Immature natural killer cell (primary cell): ENCODE data around the gene UBQLNL. TPM values are rescaled to one million over a fixed set of nuclear protein-coding genes. Genes with fewer than 3 reads are reported as not detected.

ENCODE experiments used
- DNase-seq, 3 donors: peaks; one replicate each; pipeline ENCODE4 v3.0.0; 2022; ENCODE audit warnings: mixed read lengths in 1 of 3
- H3K27ac Mint-ChIP-seq, 6 donors: one replicate each; pipeline ENCODE4 v1.8.0; 2020; ENCODE audit warnings: mixed read lengths in 6 of 6, mild to moderate bottlenecking in 5 of 6, inconsistent platforms in 4 of 6, moderate library complexity in 3 of 6
- H3K27me3 Mint-ChIP-seq, 3 donors: one replicate each; pipeline ENCODE4 v1.8.0; 2020 to 2021; ENCODE audit warnings: low read depth in 3 of 3, mild to moderate bottlenecking in 3 of 3, mixed read lengths in 3 of 3, moderate library complexity in 3 of 3, inconsistent platforms in 1 of 3
- H3K36me3 Mint-ChIP-seq, 3 donors: one replicate each; pipeline ENCODE4 v1.8.0; 2020; ENCODE audit warnings: mixed read lengths in 3 of 3, inconsistent platforms in 2 of 3, mild to moderate bottlenecking in 2 of 3
- H3K4me1 Mint-ChIP-seq, 2 donors: one replicate each; pipeline ENCODE4 v1.8.0; 2020; ENCODE audit warnings: inconsistent platforms in 2 of 2, mild to moderate bottlenecking in 2 of 2, mixed read lengths in 2 of 2, moderate library complexity in 1 of 2
- H3K4me3 Mint-ChIP-seq, 5 donors: one replicate each; pipeline ENCODE4 v1.8.0; 2020; ENCODE audit warnings: mild to moderate bottlenecking in 5 of 5, mixed read lengths in 5 of 5, inconsistent platforms in 3 of 5, moderate library complexity in 3 of 5
- H3K9me3 Mint-ChIP-seq, 6 donors: one replicate each; pipeline ENCODE4 v1.8.0; 2020; ENCODE audit warnings: mild to moderate bottlenecking in 6 of 6, mixed read lengths in 6 of 6, inconsistent platforms in 4 of 6, moderate library complexity in 3 of 6
- polyA plus RNA-seq, 3 donors: library from polyadenylated mRNA; unstranded; fragments of 300-500 nt; fragmentation: Illumina TruSeq; gene quantifications; one replicate each; pipeline ENCODE4 v1.2.3, GENCODE V29; 2021

The UBQLNL gene
- polyA plus RNA-seq, 3 donors from 2014 or later: not detected

DNA sequence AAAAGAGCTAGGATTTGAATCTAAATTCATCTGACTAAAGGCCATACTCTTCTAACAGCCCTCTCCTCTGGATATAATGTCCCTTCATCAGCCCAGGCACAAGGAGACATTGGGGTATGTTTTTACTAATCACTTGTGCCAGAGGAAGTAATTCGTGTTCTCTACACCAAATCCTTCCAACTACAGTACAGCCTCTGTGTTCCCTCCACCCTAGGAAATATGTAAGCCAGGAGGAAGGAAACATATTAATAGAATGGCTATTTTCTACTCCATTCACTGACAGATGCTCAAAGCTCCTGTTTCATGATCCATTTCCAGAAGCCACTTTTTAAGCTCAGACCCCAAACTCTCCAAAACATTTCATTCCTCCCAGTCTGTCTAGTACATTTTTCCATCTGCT is 12.0 kb upstream of the UBQLNL start:
- DNase-seq: no peak
- Mint-ChIP-seq H3K27me3 (peaks cover 2 to 4% (median 4%) of the 10 kb centered on the region in 3 donors), H3K36me3 (no peaks in the 10 kb centered on the region), H3K4me3 (no peak overlapping the region), H3K4me1 (no peaks in the 10 kb centered on the region), H3K27ac (no peak overlapping the region), H3K9me3 (no peaks in the 10 kb centered on the region)

DNA sequence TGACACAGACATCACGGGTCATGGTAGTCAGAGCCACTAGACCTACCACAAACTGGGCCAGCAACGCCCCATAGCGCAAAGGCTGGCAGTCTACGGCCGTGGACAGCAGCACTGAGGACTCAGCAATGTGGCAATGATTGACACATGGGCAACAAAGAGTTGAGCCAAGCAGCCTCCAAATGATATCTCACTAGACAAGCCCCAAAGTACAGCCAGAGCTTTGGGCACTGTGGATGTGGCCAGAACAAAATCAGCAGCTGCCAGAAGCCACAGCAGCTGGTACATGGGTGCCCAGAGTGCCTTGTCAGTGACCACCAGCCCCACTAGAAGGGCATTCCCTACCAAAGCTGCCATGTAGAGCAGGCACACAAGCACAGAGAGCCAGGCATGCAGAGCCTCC is 11.2 kb upstream of the UBQLNL start:
- Mint-ChIP-seq H3K9me3 (no peaks in the 10 kb centered on the region), H3K36me3 (no peaks in the 10 kb centered on the region), H3K27ac (no peak overlapping the region), H3K4me3 (no peak overlapping the region), H3K27me3 (peaks cover 2 to 4% (median 4%) of the 10 kb centered on the region in 3 donors), H3K4me1 (no peaks in the 10 kb centered on the region)
- DNase-seq: no peak

DNA sequence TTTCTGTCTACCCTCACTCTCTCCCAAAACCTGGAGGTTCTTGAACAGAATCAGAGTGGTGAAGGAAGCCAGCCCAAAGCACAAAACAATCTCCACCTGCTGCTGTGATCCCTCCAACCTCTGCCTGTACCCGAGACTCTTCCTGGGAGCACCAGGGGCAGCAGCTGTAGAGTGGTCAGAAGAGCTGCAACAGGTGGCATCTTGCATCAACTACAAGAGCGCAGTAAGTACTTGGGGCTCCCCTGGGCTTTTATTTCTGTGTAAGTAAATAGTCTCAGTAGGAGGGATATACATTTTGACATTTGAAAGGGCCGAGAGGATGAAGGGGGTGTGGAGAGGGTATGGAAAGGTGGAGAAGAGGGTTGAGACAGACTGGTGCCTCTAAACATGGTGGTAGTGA is 8.3 kb upstream of the UBQLNL start:
- no peaks in the 10 kb centered on the region for H3K4me1 Mint-ChIP-seq
- DNase-seq: no peak
- H3K36me3 Mint-ChIP-seq: no peaks in the 10 kb centered on the region
- H3K9me3 Mint-ChIP-seq: no peaks in the 10 kb centered on the region
- H3K27me3 Mint-ChIP-seq: peaks cover 2 to 4% (median 4%) of the 10 kb centered on the region in 3 donors
- no peak overlapping the region for H3K27ac Mint-ChIP-seq
- H3K4me3 Mint-ChIP-seq: no peak overlapping the region

DNA sequence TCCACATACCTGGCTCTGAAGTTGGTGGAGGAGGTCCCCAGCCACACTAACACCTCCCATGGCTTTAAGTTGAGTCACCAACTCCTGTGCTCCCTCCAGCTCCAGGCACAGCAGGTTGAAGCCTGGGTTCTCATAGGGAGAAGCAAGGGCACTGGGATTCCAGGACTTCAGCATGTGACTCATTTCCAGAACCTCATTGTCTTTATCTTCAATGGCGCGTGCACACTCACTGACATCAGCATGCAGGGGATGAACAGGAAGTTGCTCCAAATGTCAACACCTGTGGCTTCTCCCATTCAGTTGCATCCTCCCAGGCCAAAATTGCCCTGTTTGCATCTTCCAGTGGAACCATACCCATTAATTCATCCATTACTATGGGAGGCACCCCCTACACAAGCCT is 5.8 kb upstream of the UBQLNL start:
- H3K27me3 Mint-ChIP-seq: peaks cover 0 to 4% (median 2%) of the 10 kb centered on the region in 3 donors
- H3K36me3 Mint-ChIP-seq: no peaks in the 10 kb centered on the region

DNA sequence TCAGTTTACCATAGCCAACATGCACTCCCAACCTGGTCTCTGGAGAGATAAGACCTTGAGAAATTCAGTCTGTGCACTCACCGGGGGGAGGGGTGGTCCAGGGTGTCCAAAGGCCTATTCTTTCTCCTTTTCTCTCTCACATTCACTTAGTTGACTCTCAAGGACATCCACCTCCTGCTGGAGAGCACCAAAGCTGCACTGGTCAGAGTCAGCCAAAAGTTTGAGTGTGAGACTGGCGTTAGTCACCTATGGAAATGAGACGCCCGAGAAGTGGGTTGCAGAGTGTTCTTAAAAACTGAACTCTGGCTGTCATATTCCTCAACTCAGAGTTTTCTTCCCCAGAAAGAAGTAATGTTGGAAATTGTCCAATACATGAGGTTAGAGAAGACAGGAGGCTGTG is 5.0 kb upstream of the UBQLNL start:
- H3K36me3 Mint-ChIP-seq: no peaks in the 10 kb centered on the region
- H3K27ac Mint-ChIP-seq: no peak overlapping the region
- peaks cover 0 to 4% (median 0%) of the 10 kb centered on the region in 3 donors for H3K27me3 Mint-ChIP-seq
- H3K4me3 Mint-ChIP-seq: no peak overlapping the region
- H3K4me1 Mint-ChIP-seq: no peaks in the 10 kb centered on the region
- DNase-seq: no peak
- H3K9me3 Mint-ChIP-seq: peaks cover 0 to 2% (median 0%) of the 10 kb centered on the region in 6 donors

More for the DNA sequence above, 5.8 kb upstream of the UBQLNL start:
- no peak overlapping the region for H3K4me3 Mint-ChIP-seq
- DNase-seq: no peak
- H3K27ac Mint-ChIP-seq: no peak overlapping the region
- peaks cover 0 to 2% (median 0%) of the 10 kb centered on the region in 6 donors for H3K9me3 Mint-ChIP-seq
- H3K4me1 Mint-ChIP-seq: no peaks in the 10 kb centered on the region

GRCh38 chr11:5514841-5515240 is 1.7 kb downstream of the UBQLNL start:
- H3K36me3 Mint-ChIP-seq: no peaks in the 10 kb centered on the region

GRCh38 chr11:5509803-5510202 is 6.7 kb downstream of the UBQLNL start, which contains the start of gene UBQLN3:
TSS of gene UBQLN3 (minus strand) at chr11:5509957. CDS start at chr11:5509558, 399 bp downstream.
- peaks cover 0 to 12% (median 0%) of the 10 kb centered on the region in 3 donors for H3K27me3 Mint-ChIP-seq
- no peaks in the 10 kb centered on the region for H3K9me3 Mint-ChIP-seq
- H3K36me3 Mint-ChIP-seq: no peaks in the 10 kb centered on the region
- H3K4me3 Mint-ChIP-seq: no peak within 1 kb of the TSS
- no peaks in the 10 kb centered on the region for H3K4me1 Mint-ChIP-seq
- DNase-seq: no peak
- no peak within 1 kb of the TSS for H3K27ac Mint-ChIP-seq

More at GRCh38 chr11:5514841-5515240, 1.7 kb downstream of the UBQLNL start:
- Mint-ChIP-seq H3K9me3 (peaks cover 0 to 2% (median 0%) of the 10 kb centered on the region in 6 donors), H3K4me1 (no peaks in the 10 kb centered on the region), H3K27me3 (peaks cover 0 to 6% (median 0%) of the 10 kb centered on the region in 3 donors), H3K27ac (no peak overlapping the region), H3K4me3 (no peak overlapping the region)
- no peak for DNase-seq

DNA sequence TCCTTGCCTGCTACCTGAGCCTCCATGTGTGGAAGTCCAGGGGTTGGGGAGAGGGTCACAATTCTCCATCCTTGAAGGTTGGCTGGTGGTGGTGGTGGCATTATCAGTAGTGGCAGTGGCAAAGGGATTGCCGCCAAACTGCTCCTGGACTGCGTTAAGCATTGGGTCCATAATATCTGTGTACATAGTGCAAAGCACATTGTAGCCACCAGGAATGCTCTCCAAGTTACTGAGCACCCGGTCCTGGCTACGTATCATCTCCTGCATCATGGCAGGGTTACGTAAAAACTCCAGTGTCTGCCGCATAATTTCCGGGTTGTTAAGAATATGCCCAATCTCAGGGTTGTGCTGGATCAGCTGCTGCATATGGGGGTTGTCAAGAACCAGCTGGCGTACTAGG is 7.9 kb downstream of the UBQLNL start:
- DNase-seq: no peak
- H3K27me3 Mint-ChIP-seq: peaks cover 0 to 12% (median 0%) of the 10 kb centered on the region in 3 donors
- no peaks in the 10 kb centered on the region for H3K36me3 Mint-ChIP-seq
- H3K9me3 Mint-ChIP-seq: no peaks in the 10 kb centered on the region
- no peak overlapping the region for H3K4me3 Mint-ChIP-seq
- H3K27ac Mint-ChIP-seq: no peak overlapping the region
- no peaks in the 10 kb centered on the region for H3K4me1 Mint-ChIP-seq

DNA sequence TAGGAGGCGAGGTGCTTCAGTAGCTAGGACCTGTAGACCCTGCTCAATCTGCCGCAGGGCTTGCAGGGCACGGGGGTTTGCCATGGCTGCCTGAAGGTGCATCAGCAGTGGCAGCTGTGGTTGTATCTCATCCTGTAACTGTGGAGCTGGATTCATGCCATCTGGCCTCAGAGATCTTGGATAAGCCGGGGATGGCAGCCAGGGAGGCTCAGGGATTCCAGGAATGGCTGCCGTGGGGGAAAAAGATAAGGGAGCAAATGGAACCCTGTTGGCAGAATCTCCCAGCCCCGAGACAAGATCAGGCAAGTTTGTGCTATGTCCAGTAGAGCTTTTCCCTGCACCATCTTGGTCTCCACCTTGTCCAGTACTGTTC is 8.6 kb downstream of the UBQLNL start:
- Mint-ChIP-seq H3K27me3 (peaks cover 0 to 10% (median 0%) of the 10 kb centered on the region in 3 donors), H3K36me3 (no peaks in the 10 kb centered on the region), H3K4me3 (no peak overlapping the region), H3K27ac (no peak overlapping the region), H3K4me1 (no peaks in the 10 kb centered on the region), H3K9me3 (no peaks in the 10 kb centered on the region)
- DNase-seq: no peak

- H3K27me3 Mint-ChIP-seq: peaks cover 0 to 10% (median 0%) of the 10 kb centered on the region in 3 donors
- H3K36me3 Mint-ChIP-seq: no peaks in the 10 kb centered on the region
- H3K4me3 Mint-ChIP-seq: no peak overlapping the region
- no peaks in the 10 kb centered on the region for H3K9me3 Mint-ChIP-seq
- no peak overlapping the region for H3K27ac Mint-ChIP-seq
- no peaks in the 10 kb centered on the region for H3K4me1 Mint-ChIP-seq
- no peak for DNase-seq
These were observed 9.1 kb downstream of the UBQLNL start for GRCh38 chr11:5507177-5507932.

DNA sequence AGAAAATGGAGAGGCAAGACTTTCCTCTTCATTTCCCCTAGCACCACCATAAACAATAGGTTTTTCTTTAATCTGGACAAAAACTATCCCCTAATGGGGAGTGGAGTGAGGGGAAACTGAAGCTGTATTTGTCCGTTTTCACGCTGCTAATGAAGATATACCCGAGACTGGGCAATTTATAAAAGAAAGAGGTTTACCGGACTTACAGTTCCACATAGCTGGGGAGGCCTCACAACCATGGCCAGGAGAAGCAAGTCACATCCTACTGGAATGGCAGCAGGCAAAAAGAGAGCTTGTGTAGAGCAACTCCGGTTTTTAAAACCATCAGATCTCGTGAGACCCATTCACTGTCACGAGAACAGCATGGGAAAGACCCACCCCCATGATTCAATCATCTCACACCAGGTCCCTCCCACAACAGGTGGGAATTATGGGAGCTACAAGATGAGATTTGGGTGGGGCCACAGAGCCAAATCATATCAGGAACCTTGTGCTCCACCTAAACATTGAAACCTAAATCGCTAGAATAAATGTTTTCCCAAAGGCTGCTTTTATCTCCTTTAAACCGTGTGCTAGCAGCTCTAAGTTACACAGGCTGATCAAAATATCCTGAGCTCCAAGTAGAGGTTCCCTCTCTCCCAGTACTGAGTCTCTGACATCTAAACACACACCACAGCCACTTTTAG is 11.0 kb downstream of the UBQLNL start:
- DNase-seq: no peak
- Mint-ChIP-seq H3K27me3 (peaks cover 0 to 6% (median 2%) of the 10 kb centered on the region in 3 donors), H3K36me3 (no peaks in the 10 kb centered on the region), H3K9me3 (no peaks in the 10 kb centered on the region), H3K4me3 (no peak overlapping the region), H3K4me1 (no peaks in the 10 kb centered on the region), H3K27ac (no peak overlapping the region)

DNA sequence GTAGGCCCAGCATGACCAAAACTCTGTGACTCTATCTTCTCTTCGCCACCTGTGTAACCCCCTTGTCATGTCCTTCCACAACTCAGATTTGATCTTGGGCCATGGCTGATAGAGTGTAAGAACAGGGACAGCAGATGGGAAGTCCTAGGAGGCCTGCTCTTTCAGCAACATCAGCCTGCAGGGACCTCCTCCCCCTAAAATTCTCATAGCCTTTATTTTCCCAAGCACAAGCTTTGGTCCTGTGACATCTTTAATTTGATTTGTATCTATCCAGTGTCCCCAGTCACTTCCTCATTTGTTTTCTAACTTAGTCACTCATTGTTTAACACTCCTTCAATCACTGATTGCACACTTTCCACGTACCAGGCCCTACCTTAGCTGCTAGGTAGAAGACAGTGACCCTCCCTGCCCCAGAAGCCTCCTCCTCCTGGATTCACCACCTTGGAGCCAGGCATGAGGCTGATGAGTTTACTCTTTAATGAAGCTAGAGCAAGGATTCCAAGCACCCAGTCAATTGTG is 12.0 kb downstream of the UBQLNL start:
- H3K27me3 Mint-ChIP-seq: peaks cover 0 to 5% (median 2%) of the 10 kb centered on the region in 3 donors
- DNase-seq: no peak
- H3K27ac Mint-ChIP-seq: no peak overlapping the region
- no peaks in the 10 kb centered on the region for H3K9me3 Mint-ChIP-seq
- H3K4me3 Mint-ChIP-seq: no peak overlapping the region
- no peaks in the 10 kb centered on the region for H3K36me3 Mint-ChIP-seq
- no peaks in the 10 kb centered on the region for H3K4me1 Mint-ChIP-seq

DNA sequence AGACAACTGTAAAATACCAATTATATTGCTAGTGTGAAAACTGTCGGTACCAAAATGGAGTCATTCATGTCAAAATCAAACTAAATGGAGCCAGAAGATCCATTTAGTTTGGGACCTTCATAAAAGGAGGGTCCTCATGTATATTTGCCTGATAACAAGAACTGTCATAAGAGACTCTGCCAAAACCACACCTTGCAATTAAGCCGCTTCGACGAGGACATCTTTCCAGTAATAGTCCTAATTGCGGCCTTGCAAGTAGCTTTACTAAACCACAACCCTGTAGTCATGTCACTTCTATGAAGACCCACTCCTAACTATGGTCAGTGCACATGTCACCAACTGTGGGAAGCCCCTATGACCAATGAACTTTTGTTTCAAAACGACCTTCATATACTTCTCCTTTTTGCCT is 16.1 kb downstream of the UBQLNL start:
- no peak for DNase-seq
- H3K27ac Mint-ChIP-seq: no peak overlapping the region
- no peaks in the 10 kb centered on the region for H3K4me1 Mint-ChIP-seq
- H3K27me3 Mint-ChIP-seq: peaks cover 0 to 2% (median 0%) of the 10 kb centered on the region in 3 donors
- H3K4me3 Mint-ChIP-seq: no peak overlapping the region
- no peaks in the 10 kb centered on the region for H3K36me3 Mint-ChIP-seq
- H3K9me3 Mint-ChIP-seq: no peaks in the 10 kb centered on the region

GRCh38 chr11:5499671-5500070 is 16.8 kb downstream of the UBQLNL start:
- DNase-seq: no peak
- H3K27ac Mint-ChIP-seq: no peak overlapping the region
- H3K36me3 Mint-ChIP-seq: no peaks in the 10 kb centered on the region
- no peaks in the 10 kb centered on the region for H3K9me3 Mint-ChIP-seq
- no peak overlapping the region for H3K4me3 Mint-ChIP-seq
- peaks cover 0 to 2% (median 0%) of the 10 kb centered on the region in 3 donors for H3K27me3 Mint-ChIP-seq
- no peaks in the 10 kb centered on the region for H3K4me1 Mint-ChIP-seq
